ENCODE data around the gene RAPGEF6. TPM values are rescaled to one million over a fixed set of nuclear protein-coding genes. Genes with fewer than 3 reads are reported as not detected.
A peak's percentile ranks its signal among the peaks of the same experiment; 100 is the strongest.

The RAPGEF6 gene
- total RNA-seq, 2 experiments from 2014 or later, result 25.7 to 26.0 TPM

DNA sequence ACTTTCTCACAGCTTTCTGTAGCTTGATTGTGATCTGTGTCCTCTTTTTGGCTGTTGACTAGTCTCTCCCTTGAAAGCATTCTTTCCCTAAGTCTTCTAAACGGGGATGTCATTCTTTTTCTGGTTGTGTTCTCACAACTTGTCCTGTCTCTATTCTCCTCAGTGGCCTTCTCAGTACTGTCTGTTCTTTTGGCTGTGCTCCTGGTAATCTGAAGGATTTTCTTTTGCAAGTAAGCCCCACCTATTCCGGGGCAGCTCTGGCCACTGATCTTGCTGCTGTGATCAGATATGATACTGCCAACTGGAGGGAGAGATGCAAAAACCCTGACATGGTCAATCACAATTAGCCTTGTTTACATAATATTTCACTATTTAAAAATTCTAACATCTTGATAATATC lies 198.9 kb downstream of the RAPGEF6 start:
- H3K9me3 Mint-ChIP-seq, result no peaks in the 10 kb centered on the region
- no peak overlapping the region for H3K27ac Mint-ChIP-seq
- no peak overlapping the region for H3K4me3 Mint-ChIP-seq
- DNase-seq, result no peak
- H3K27me3 Mint-ChIP-seq, result no peaks in the 10 kb centered on the region
- H3K36me3 Mint-ChIP-seq, result peaks cover 27% of the 10 kb centered on the region
- H3K4me1 Mint-ChIP-seq, result peaks cover 6% of the 10 kb centered on the region

GRCh38 chr5:131433109-131433508 lies 201.9 kb downstream of the RAPGEF6 start:
- H3K36me3 Mint-ChIP-seq, result peaks cover 37% of the 10 kb centered on the region

DNA sequence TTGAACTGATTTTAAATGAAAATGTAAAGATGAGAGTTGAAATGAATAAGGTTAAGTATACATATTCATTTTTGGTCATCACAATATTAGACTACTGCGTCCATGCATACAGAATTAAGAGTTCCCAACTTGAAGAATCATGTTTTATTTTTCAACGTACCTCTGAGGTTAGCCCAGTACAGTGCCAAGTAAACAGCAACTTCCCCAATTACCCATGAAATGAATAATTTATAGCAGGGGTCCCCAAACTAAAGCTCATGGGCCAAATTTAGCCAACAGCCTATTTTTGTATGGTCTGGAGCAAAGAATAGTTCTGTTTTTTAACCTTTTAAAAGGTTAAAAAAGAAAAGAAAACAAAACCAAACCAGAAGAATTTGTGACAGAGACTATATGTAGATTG lies 203.2 kb downstream of the RAPGEF6 start:
- H3K27ac Mint-ChIP-seq, result no peak overlapping the region
- H3K9me3 Mint-ChIP-seq, result no peaks in the 10 kb centered on the region
- peaks cover 38% of the 10 kb centered on the region for H3K36me3 Mint-ChIP-seq
- no peak overlapping the region for H3K4me3 Mint-ChIP-seq
- H3K4me1 Mint-ChIP-seq, result peaks cover 7% of the 10 kb centered on the region
- no peak for DNase-seq
- H3K27me3 Mint-ChIP-seq, result no peaks in the 10 kb centered on the region

More at GRCh38 chr5:131433109-131433508, 201.9 kb downstream of the RAPGEF6 start:
- Mint-ChIP-seq H3K9me3 (no peaks in the 10 kb centered on the region), H3K27ac (peak overlapping the region; percentile 63), H3K4me3 (no peak overlapping the region), H3K4me1 (peaks cover 7% of the 10 kb centered on the region), H3K27me3 (no peaks in the 10 kb centered on the region)
- DNase-seq, result no peak

GRCh38 chr5:131430794-131431193 lies 204.2 kb downstream of the RAPGEF6 start:
- Mint-ChIP-seq H3K36me3 (peaks cover 35% of the 10 kb centered on the region), H3K4me3 (no peak overlapping the region), H3K9me3 (no peaks in the 10 kb centered on the region), H3K27ac (peak overlapping the region; percentile 15), H3K27me3 (no peaks in the 10 kb centered on the region), H3K4me1 (peaks cover 11% of the 10 kb centered on the region)
- no peak for DNase-seq

- Mint-ChIP-seq H3K9me3 (no peaks in the 10 kb centered on the region), H3K36me3 (peaks cover 30% of the 10 kb centered on the region), H3K27me3 (no peaks in the 10 kb centered on the region), H3K4me1 (peaks cover 18% of the 10 kb centered on the region), H3K4me3 (no peak overlapping the region), H3K27ac (no peak overlapping the region)
- no peak for DNase-seq
These were observed 209.0 kb downstream of the RAPGEF6 start for GRCh38 chr5:131426011-131426410.

DNA sequence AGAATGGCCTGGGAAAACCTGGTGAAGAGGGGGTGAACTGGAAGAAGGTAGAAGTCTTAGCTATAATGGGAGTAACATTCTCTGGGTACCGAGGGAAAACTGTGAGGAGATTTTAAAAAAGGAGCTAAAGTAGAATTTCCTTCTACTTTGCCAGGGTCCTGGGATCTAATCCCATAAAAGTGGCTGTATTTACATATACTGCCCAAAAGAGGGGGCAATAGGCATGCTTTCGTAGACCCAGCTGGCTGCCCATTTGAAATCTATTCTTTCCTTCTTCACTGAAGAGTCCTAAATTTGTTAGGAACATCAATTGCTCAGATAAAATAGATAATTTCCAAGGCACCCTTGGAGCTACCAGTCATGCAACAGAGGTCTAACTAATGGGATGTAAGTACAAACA lies 212.0 kb downstream of the RAPGEF6 start:
- Mint-ChIP-seq H3K9me3 (no peaks in the 10 kb centered on the region), H3K27ac (peak overlapping the region; percentile 65), H3K4me3 (no peak overlapping the region), H3K27me3 (no peaks in the 10 kb centered on the region), H3K4me1 (peaks cover 20% of the 10 kb centered on the region), H3K36me3 (peaks cover 17% of the 10 kb centered on the region)
- no peak for DNase-seq

- peaks cover 26% of the 10 kb centered on the region for H3K4me1 Mint-ChIP-seq
- H3K27me3 Mint-ChIP-seq, result no peaks in the 10 kb centered on the region
- H3K4me3 Mint-ChIP-seq, result no peak overlapping the region
- no peaks in the 10 kb centered on the region for H3K9me3 Mint-ChIP-seq
- peaks cover 15% of the 10 kb centered on the region for H3K36me3 Mint-ChIP-seq
- no peak for DNase-seq
- H3K27ac Mint-ChIP-seq, result peak overlapping the region; percentile 56
These were observed 215.2 kb downstream of the RAPGEF6 start for GRCh38 chr5:131419877-131420276.

- no peak overlapping the region for H3K4me3 Mint-ChIP-seq
- no peaks in the 10 kb centered on the region for H3K27me3 Mint-ChIP-seq
- H3K27ac Mint-ChIP-seq, result peak overlapping the region; percentile 20
- H3K36me3 Mint-ChIP-seq, result peaks cover 25% of the 10 kb centered on the region
- no peak for DNase-seq
- peaks cover 35% of the 10 kb centered on the region for H3K4me1 Mint-ChIP-seq
- H3K9me3 Mint-ChIP-seq, result no peaks in the 10 kb centered on the region
These were observed 216.2 kb downstream of the RAPGEF6 start for GRCh38 chr5:131418846-131419245.

- Mint-ChIP-seq H3K9me3 (no peaks in the 10 kb centered on the region), H3K27me3 (no peaks in the 10 kb centered on the region), H3K4me3 (peak overlapping the region; percentile 42), H3K27ac (peak overlapping the region; percentile 80), H3K36me3 (peaks cover 29% of the 10 kb centered on the region), H3K4me1 (peaks cover 40% of the 10 kb centered on the region)
- peak; percentile 71 for DNase-seq
These were observed 217.7 kb downstream of the RAPGEF6 start for GRCh38 chr5:131417240-131417869.

GRCh38 chr5:131416729-131417128 lies 218.3 kb downstream of the RAPGEF6 start:
- no peaks in the 10 kb centered on the region for H3K27me3 Mint-ChIP-seq
- no peak for DNase-seq
- peaks cover 40% of the 10 kb centered on the region for H3K4me1 Mint-ChIP-seq
- peak overlapping the region; percentile 80 for H3K27ac Mint-ChIP-seq
- peaks cover 29% of the 10 kb centered on the region for H3K36me3 Mint-ChIP-seq
- H3K9me3 Mint-ChIP-seq, result no peaks in the 10 kb centered on the region
- peak overlapping the region; percentile 11 for H3K4me3 Mint-ChIP-seq

- Mint-ChIP-seq H3K27me3 (no peaks in the 10 kb centered on the region), H3K36me3 (peaks cover 48% of the 10 kb centered on the region), H3K27ac (peak overlapping the region; percentile 87), H3K9me3 (peaks cover 9% of the 10 kb centered on the region), H3K4me1 (peaks cover 34% of the 10 kb centered on the region), H3K4me3 (no peak overlapping the region)
- DNase-seq, result peak; percentile 28
These were observed 221.1 kb downstream of the RAPGEF6 start for GRCh38 chr5:131413605-131414559.

DNA sequence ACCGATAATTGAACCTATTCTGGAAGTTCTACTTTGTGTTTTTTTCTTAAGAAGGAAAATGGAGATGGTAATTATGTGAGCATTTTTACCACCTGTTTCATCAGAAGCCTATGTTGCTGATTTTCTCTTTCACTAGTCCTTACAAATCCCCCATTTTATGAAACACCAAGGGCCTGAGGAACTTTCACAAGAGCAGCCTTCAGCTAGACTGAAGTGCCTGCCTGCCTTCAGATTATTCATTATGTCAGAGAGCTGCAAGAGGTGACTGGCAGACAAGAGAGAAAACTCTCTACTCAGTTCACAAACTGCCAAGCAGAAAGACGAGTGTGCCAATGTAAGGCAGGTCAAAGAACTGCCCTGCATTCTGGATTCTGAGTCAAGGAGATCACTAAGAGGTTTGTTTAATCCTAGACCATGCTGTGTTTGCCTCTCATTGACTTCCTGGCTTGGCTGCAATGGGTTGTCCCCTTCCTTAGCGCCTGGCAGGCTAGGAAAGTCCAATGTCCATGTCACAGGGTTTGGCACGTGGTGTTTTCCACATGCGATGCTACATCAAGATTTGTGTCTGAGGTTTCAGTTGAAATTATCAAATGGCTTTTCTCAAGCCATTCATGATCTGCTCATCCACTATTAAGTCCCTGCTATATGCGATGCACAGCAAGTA lies 227.9 kb downstream of the RAPGEF6 start:
- Mint-ChIP-seq H3K36me3 (peaks cover 81% of the 10 kb centered on the region), H3K27ac (no peak overlapping the region), H3K27me3 (no peaks in the 10 kb centered on the region), H3K4me1 (peaks cover 8% of the 10 kb centered on the region), H3K4me3 (no peak overlapping the region), H3K9me3 (peaks cover 18% of the 10 kb centered on the region)
- DNase-seq, result no peak

DNA sequence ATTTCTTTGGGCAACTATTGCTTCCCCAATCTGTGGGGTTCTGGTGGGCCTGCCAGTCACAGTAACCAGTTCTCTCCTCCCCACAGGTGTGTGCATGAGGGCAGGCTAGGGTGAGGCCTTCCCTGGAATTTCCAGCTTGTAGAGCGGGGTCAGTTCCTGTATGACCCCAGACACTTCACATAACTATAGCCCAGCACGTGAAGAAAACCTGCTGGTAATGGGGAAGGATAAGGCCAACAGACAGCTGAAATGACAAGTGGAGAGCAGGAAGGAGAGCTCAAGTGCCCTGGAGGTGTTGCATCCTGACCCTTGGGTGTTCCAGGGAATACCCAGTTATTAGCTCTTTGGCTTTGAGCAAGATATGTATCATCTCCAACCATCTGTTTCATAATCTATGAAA lies 229.0 kb downstream of the RAPGEF6 start:
- H3K36me3 Mint-ChIP-seq, result peaks cover 86% of the 10 kb centered on the region
- no peaks in the 10 kb centered on the region for H3K27me3 Mint-ChIP-seq
- H3K4me1 Mint-ChIP-seq, result peaks cover 8% of the 10 kb centered on the region
- H3K27ac Mint-ChIP-seq, result peak overlapping the region; percentile 56
- no peak overlapping the region for H3K4me3 Mint-ChIP-seq
- H3K9me3 Mint-ChIP-seq, result peaks cover 20% of the 10 kb centered on the region
- no peak for DNase-seq

GRCh38 chr5:131405674-131406073 lies 229.4 kb downstream of the RAPGEF6 start:
- peak overlapping the region; percentile 56 for H3K27ac Mint-ChIP-seq
- H3K4me3 Mint-ChIP-seq, result no peak overlapping the region
- peaks cover 8% of the 10 kb centered on the region for H3K4me1 Mint-ChIP-seq
- no peak for DNase-seq
- peaks cover 86% of the 10 kb centered on the region for H3K36me3 Mint-ChIP-seq
- no peaks in the 10 kb centered on the region for H3K27me3 Mint-ChIP-seq
- peaks cover 21% of the 10 kb centered on the region for H3K9me3 Mint-ChIP-seq

DNA sequence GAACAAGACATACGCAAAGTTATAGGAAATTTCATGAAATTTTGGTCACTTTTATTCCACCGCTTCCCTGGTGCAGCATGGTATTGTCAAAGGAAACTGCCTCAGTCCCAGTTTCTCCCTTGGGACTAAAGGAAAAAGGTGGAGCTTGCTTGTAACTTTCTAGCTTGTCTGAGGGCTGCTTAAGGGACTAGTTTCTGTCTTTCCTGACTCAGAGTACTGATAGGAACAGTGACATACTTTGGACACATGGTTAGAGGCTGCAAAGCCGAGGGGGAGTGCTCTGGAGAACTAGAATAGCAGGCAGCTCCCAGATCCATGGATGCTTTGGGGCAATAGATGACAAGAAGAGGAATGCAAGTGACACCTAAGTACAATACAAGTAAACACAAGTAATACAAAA lies 234.4 kb downstream of the RAPGEF6 start:
- peaks cover 90% of the 10 kb centered on the region for H3K36me3 Mint-ChIP-seq
- H3K4me3 Mint-ChIP-seq, result no peak overlapping the region
- H3K27ac Mint-ChIP-seq, result peak overlapping the region; percentile 9
- H3K9me3 Mint-ChIP-seq, result peaks cover 23% of the 10 kb centered on the region
- H3K4me1 Mint-ChIP-seq, result peaks cover 38% of the 10 kb centered on the region
- DNase-seq, result no peak
- no peaks in the 10 kb centered on the region for H3K27me3 Mint-ChIP-seq
